Measurements from ENCODE around the gene TAS1R1. TPM values are rescaled to one million over a fixed set of nuclear protein-coding genes. Genes with fewer than 3 reads are reported as not detected.
A peak's percentile ranks its signal among the peaks of the same experiment; 100 is the strongest.

TAS1R1 gene
- total and polyA plus RNA-seq, 2 experiments from 2014 or later, result not detected

DNA sequence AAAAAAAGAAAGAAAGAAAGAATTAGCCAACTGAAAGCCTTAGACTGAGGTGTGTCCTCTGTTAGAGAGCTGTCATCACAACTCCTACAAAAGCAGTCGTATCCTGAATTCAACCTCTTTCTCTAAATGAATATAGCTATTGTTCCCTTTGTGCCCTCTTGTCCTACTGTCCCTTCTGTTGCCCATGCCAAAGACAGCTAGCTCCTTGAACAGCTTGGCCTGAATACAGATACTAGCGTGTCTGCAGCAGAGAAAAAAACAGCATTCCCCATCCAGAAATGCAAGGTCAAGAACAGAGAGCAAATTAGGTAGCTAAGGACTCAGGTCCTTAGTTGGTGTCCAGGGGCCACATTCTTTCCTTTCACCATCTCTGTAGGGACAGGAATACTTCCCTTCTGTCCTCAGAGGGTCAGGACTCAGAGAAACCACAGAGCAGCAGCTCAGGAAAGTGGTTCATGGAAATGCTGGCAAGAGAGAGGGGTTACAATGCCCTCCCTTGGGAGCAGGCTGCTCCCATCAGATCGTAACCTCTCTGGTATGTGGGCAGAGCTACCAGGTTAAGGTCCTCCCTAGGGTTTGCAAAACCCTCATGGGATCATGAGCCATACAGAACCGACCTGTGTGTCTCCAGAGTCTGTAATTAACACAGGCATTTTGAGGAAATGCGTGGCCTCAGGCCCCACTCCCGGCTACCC lies 22.9 kb downstream of the TAS1R1 start:
- H3K36me3 ChIP-seq (replicated peaks; ENCODE audit: insufficient read depth, low read depth), result no peaks in the 10 kb centered on the region
- H3K27me3 ChIP-seq, result no peaks in the 10 kb centered on the region
- H4K20me1 ChIP-seq (ENCODE audit: insufficient read depth, poor library complexity, severe bottlenecking), result no peaks in the 10 kb centered on the region
- no peak overlapping the region for H2AFZ ChIP-seq
- WGBS (ENCODE audit: low lambda C conversion rate, missing lambda C conversion rate), result 82% methylated on average over 6 of the region's 6 CpGs
- no peaks in the 10 kb centered on the region for H3K9me3 ChIP-seq (ENCODE audit: low read depth)
- H3K4me2 ChIP-seq, result no peak overlapping the region
- H3K9me2 ChIP-seq (replicated peaks; ENCODE audit: insufficient read depth), result no peaks in the 10 kb centered on the region
- TF ChIP-seq CTCF (IDR thresholded peaks at IDR 0.05; ENCODE audit: poor library complexity) (no peak), EZH2 (IDR thresholded peaks at IDR 0.05; ENCODE audit: borderline replicate concordance) (no peak), EZH2phosphoT487 (IDR thresholded peaks at IDR 0.05; ENCODE audit: low read depth, severe bottlenecking, unreplicated experiment) (no peak)
- peaks cover 32% of the 10 kb centered on the region for H3K4me1 ChIP-seq (ENCODE audit: insufficient read depth)
- no peak overlapping the region for H3K4me3 ChIP-seq
- no peak overlapping the region for H3K27ac ChIP-seq
- DNase-seq (ENCODE audit: low spot score), result no peak
- peaks cover 23% of the 10 kb centered on the region for H3K79me2 ChIP-seq

- no peak for TF ChIP-seq CTCF (IDR thresholded peaks at IDR 0.05; ENCODE audit: poor library complexity)
- TF ChIP-seq EZH2phosphoT487 (IDR thresholded peaks at IDR 0.05; ENCODE audit: low read depth, severe bottlenecking, unreplicated experiment), result no peak
- no peak for TF ChIP-seq EZH2 (IDR thresholded peaks at IDR 0.05; ENCODE audit: borderline replicate concordance)
- Histone ChIP-seq H3K9me3 (ENCODE audit: low read depth) (no peaks in the 10 kb centered on the region), H3K9me2 (replicated peaks; ENCODE audit: insufficient read depth) (no peaks in the 10 kb centered on the region), H3K27ac (peak overlapping the region; percentile 77), H3K4me2 (peak overlapping the region; percentile 76), H4K20me1 (ENCODE audit: insufficient read depth, poor library complexity, severe bottlenecking) (no peaks in the 10 kb centered on the region), H3K4me1 (ENCODE audit: insufficient read depth) (peaks cover 35% of the 10 kb centered on the region), H3K79me2 (peaks cover 30% of the 10 kb centered on the region), H3K36me3 (replicated peaks; ENCODE audit: insufficient read depth, low read depth) (no peaks in the 10 kb centered on the region), H2AFZ (peak overlapping the region; percentile 51), H3K27me3 (no peaks in the 10 kb centered on the region), H3K4me3 (no peak overlapping the region)
- 93% methylated on average over 14 of the region's 14 CpGs for WGBS (ENCODE audit: low lambda C conversion rate, missing lambda C conversion rate)
- no peak for DNase-seq (ENCODE audit: low spot score)
Observed at GRCh38 chr1:6578624-6579373, 23.7 kb downstream of the TAS1R1 start.

DNA sequence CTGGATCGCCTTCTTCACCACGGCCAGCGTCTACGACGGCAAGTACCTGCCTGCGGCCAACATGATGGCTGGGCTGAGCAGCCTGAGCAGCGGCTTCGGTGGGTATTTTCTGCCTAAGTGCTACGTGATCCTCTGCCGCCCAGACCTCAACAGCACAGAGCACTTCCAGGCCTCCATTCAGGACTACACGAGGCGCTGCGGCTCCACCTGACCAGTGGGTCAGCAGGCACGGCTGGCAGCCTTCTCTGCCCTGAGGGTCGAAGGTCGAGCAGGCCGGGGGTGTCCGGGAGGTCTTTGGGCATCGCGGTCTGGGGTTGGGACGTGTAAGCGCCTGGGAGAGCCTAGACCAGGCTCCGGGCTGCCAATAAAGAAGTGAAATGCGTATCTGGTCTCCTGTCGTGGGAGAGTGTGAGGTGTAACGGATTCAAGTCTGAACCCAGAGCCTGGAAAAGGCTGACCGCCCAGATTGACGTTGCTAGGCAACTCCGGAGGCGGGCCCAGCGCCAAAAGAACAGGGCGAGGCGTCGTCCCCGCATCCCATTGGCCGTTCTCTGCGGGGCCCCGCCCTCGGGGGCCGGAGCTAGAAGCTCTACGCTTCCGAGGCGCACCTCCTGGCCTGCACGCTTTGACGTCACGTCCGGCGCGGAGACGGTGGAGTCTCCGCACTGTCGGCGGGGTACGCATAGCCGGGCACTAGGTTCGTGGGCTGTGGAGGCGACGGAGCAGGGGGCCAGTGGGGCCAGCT lies 24.4 kb downstream of the TAS1R1 start, which contains the start of gene ZBTB48:
ZBTB48 (plus strand) TSS at position 621 of the 745 bp plus-strand sequence. CDS start 616 bp downstream, outside the sequence.
- Histone ChIP-seq H3K9me3 (ENCODE audit: low read depth) (no peaks in the 10 kb centered on the region), H3K79me2 (peaks cover 37% of the 10 kb centered on the region), H3K27me3 (no peaks in the 10 kb centered on the region), H4K20me1 (ENCODE audit: insufficient read depth, poor library complexity, severe bottlenecking) (no peaks in the 10 kb centered on the region), H3K27ac (peak within 1 kb of the TSS; percentile 77), H3K36me3 (replicated peaks; ENCODE audit: insufficient read depth, low read depth) (no peaks in the 10 kb centered on the region), H3K9me2 (replicated peaks; ENCODE audit: insufficient read depth) (no peaks in the 10 kb centered on the region), H2AFZ (peak within 1 kb of the TSS; percentile 51), H3K4me2 (peak within 1 kb of the TSS; percentile 97), H3K4me3 (peak within 1 kb of the TSS; percentile 60), H3K4me1 (ENCODE audit: insufficient read depth) (peaks cover 35% of the 10 kb centered on the region)
- no peak for TF ChIP-seq EZH2phosphoT487 (IDR thresholded peaks at IDR 0.05; ENCODE audit: low read depth, severe bottlenecking, unreplicated experiment)
- TF ChIP-seq EZH2 (IDR thresholded peaks at IDR 0.05; ENCODE audit: borderline replicate concordance), result no peak
- TF ChIP-seq CTCF (IDR thresholded peaks at IDR 0.05; ENCODE audit: poor library complexity), result no peak
- WGBS (ENCODE audit: low lambda C conversion rate, missing lambda C conversion rate), result 22% methylated on average over 54 of the region's 58 CpGs
- peak; percentile 99 for DNase-seq (ENCODE audit: low spot score)
